ENCODE results near the gene SLC12A4. TPM values are rescaled to one million over a fixed set of nuclear protein-coding genes. Genes with fewer than 3 reads are reported as not detected.

SLC12A4 gene
- total RNA-seq, 1 experiment from 2014 or later: 11.0 TPM

GRCh38 chr16:67963292-67963661 lies 5.2 kb downstream of the SLC12A4 start:
- Histone ChIP-seq H3K4me3 (ENCODE audit: low read length) (no peak overlapping the region), H3K4me1 (ENCODE audit: low read length) (peaks cover 13% of the 10 kb centered on the region), H2AFZ (ENCODE audit: low read length) (no peak overlapping the region), H3K36me3 (ENCODE audit: insufficient read depth, low read length) (no peaks in the 10 kb centered on the region), H3K9me2 (replicated peaks; ENCODE audit: insufficient read depth, low read length) (no peaks in the 10 kb centered on the region), H3K27ac (ENCODE audit: low read length) (no peak overlapping the region), H4K20me1 (ENCODE audit: insufficient read depth, low read depth, low read length) (no peaks in the 10 kb centered on the region), H3K79me2 (ENCODE audit: low read length) (no peaks in the 10 kb centered on the region), H3K4me2 (ENCODE audit: low read depth, low read length, poor library complexity, severe bottlenecking) (no peak overlapping the region), H3K9me3 (ENCODE audit: low read length) (no peaks in the 10 kb centered on the region), H3K9ac (ENCODE audit: low read length) (no peak overlapping the region), H3K27me3 (ENCODE audit: low read length) (no peaks in the 10 kb centered on the region)
- DNase-seq: no peak

- no peaks in the 10 kb centered on the region for H3K79me2 ChIP-seq (ENCODE audit: low read length)
- DNase-seq: no peak
- no peak overlapping the region for H3K4me3 ChIP-seq (ENCODE audit: low read length)
- no peaks in the 10 kb centered on the region for H3K36me3 ChIP-seq (ENCODE audit: insufficient read depth, low read length)
- H3K27me3 ChIP-seq (ENCODE audit: low read length): no peaks in the 10 kb centered on the region
- peaks cover 5% of the 10 kb centered on the region for H3K4me1 ChIP-seq (ENCODE audit: low read length)
- no peak overlapping the region for H2AFZ ChIP-seq (ENCODE audit: low read length)
- H4K20me1 ChIP-seq (ENCODE audit: insufficient read depth, low read depth, low read length): no peaks in the 10 kb centered on the region
- H3K9me3 ChIP-seq (ENCODE audit: low read length): no peaks in the 10 kb centered on the region
- no peak overlapping the region for H3K27ac ChIP-seq (ENCODE audit: low read length)
- H3K9ac ChIP-seq (ENCODE audit: low read length): no peak overlapping the region
- no peaks in the 10 kb centered on the region for H3K9me2 ChIP-seq (replicated peaks; ENCODE audit: insufficient read depth, low read length)
- H3K4me2 ChIP-seq (ENCODE audit: low read depth, low read length, poor library complexity, severe bottlenecking): no peak overlapping the region
Measured at GRCh38 chr16:67962135-67962534, 6.3 kb downstream of the SLC12A4 start.

GRCh38 chr16:67961551-67961957 lies 6.9 kb downstream of the SLC12A4 start:
- H3K4me3 ChIP-seq (ENCODE audit: low read length): no peak overlapping the region
- no peaks in the 10 kb centered on the region for H4K20me1 ChIP-seq (ENCODE audit: insufficient read depth, low read depth, low read length)
- no peaks in the 10 kb centered on the region for H3K79me2 ChIP-seq (ENCODE audit: low read length)
- no peak overlapping the region for H3K9ac ChIP-seq (ENCODE audit: low read length)
- no peak overlapping the region for H3K4me2 ChIP-seq (ENCODE audit: low read depth, low read length, poor library complexity, severe bottlenecking)
- H3K27ac ChIP-seq (ENCODE audit: low read length): no peak overlapping the region
- H3K9me2 ChIP-seq (replicated peaks; ENCODE audit: insufficient read depth, low read length): no peaks in the 10 kb centered on the region
- H2AFZ ChIP-seq (ENCODE audit: low read length): no peak overlapping the region
- no peaks in the 10 kb centered on the region for H3K4me1 ChIP-seq (ENCODE audit: low read length)
- no peak for DNase-seq
- no peaks in the 10 kb centered on the region for H3K36me3 ChIP-seq (ENCODE audit: insufficient read depth, low read length)
- no peaks in the 10 kb centered on the region for H3K27me3 ChIP-seq (ENCODE audit: low read length)
- H3K9me3 ChIP-seq (ENCODE audit: low read length): no peaks in the 10 kb centered on the region

GRCh38 chr16:67959536-67960329 lies 8.7 kb downstream of the SLC12A4 start:
- Histone ChIP-seq H3K79me2 (ENCODE audit: low read length) (no peaks in the 10 kb centered on the region), H2AFZ (ENCODE audit: low read length) (no peak overlapping the region), H3K27ac (ENCODE audit: low read length) (no peak overlapping the region), H3K4me1 (ENCODE audit: low read length) (no peaks in the 10 kb centered on the region), H3K27me3 (ENCODE audit: low read length) (no peaks in the 10 kb centered on the region), H3K4me3 (ENCODE audit: low read length) (no peak overlapping the region), H3K9me3 (ENCODE audit: low read length) (no peaks in the 10 kb centered on the region), H3K36me3 (ENCODE audit: insufficient read depth, low read length) (no peaks in the 10 kb centered on the region), H3K9ac (ENCODE audit: low read length) (no peak overlapping the region), H3K4me2 (ENCODE audit: low read depth, low read length, poor library complexity, severe bottlenecking) (no peak overlapping the region), H3K9me2 (replicated peaks; ENCODE audit: insufficient read depth, low read length) (no peaks in the 10 kb centered on the region), H4K20me1 (ENCODE audit: insufficient read depth, low read depth, low read length) (no peaks in the 10 kb centered on the region)
- no peak for DNase-seq

DNA sequence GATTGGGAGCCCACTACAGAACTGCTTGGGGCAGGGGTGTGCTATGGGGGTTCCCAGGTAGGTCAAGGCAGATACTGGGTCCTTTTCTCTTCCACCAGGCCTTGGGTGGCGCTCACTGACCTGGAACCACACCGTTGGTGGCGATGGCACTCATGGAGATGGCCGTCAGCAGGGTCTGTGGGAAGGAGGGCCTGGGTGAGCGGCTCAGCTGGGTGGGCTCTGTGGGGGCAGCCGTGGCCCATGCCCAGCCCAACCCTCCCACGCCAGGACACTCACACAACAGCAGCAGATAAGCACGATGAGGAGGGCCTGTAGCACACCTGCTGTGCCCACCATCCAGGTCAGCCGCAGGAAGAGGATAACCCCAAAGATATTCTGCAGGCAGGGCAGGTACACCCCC lies 10.8 kb downstream of the SLC12A4 start:
- no peaks in the 10 kb centered on the region for H3K27me3 ChIP-seq (ENCODE audit: low read length)
- no peaks in the 10 kb centered on the region for H3K4me1 ChIP-seq (ENCODE audit: low read length)
- H4K20me1 ChIP-seq (ENCODE audit: insufficient read depth, low read depth, low read length): no peaks in the 10 kb centered on the region
- H3K9ac ChIP-seq (ENCODE audit: low read length): no peak overlapping the region
- H3K9me3 ChIP-seq (ENCODE audit: low read length): no peaks in the 10 kb centered on the region
- no peak overlapping the region for H3K4me3 ChIP-seq (ENCODE audit: low read length)
- no peak for DNase-seq
- H3K27ac ChIP-seq (ENCODE audit: low read length): no peak overlapping the region
- H3K79me2 ChIP-seq (ENCODE audit: low read length): no peaks in the 10 kb centered on the region
- no peak overlapping the region for H2AFZ ChIP-seq (ENCODE audit: low read length)
- H3K4me2 ChIP-seq (ENCODE audit: low read depth, low read length, poor library complexity, severe bottlenecking): no peak overlapping the region
- H3K9me2 ChIP-seq (replicated peaks; ENCODE audit: insufficient read depth, low read length): no peaks in the 10 kb centered on the region
- H3K36me3 ChIP-seq (ENCODE audit: insufficient read depth, low read length): no peaks in the 10 kb centered on the region

DNA sequence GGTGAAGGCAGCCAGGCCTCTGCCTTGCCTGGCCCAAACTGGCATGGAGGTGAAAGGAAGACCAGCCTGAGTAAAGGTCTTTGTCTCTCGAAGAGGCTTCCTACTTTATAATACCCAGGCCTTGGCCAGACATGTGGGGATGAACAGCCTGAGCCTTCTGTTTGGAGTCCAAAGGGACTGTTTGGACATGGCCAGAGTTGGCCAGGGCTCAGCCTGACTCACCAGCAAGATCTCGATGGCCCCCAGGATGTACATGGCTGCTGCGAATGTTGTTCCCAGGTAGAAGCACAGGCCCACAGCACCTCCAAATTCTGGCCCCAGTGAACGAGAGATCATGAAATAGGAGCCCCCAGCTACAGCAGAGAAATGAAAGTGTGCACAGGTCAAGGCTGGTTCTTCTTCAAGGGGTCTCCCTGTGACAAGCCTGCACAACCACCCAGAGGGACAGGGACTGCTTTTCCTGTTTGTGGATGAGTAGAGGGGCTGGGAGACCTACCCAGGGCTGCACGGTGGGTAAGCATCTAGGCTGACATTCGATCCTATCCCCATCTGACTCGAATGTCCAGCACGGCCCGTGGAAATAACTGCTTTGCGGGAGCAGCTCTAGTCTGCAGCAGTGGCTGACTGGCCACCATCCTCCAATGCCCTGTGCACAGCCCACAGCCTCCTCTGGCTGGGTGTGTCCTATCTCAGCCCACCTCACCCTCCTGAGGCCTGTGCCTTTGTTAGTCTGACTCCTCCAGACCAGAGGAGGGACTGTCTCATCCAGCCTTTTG lies 13.8 kb downstream of the SLC12A4 start:
- no peak overlapping the region for H3K4me2 ChIP-seq (ENCODE audit: low read depth, low read length, poor library complexity, severe bottlenecking)
- H4K20me1 ChIP-seq (ENCODE audit: insufficient read depth, low read depth, low read length): no peaks in the 10 kb centered on the region
- H3K9me2 ChIP-seq (replicated peaks; ENCODE audit: insufficient read depth, low read length): no peaks in the 10 kb centered on the region
- H3K36me3 ChIP-seq (ENCODE audit: insufficient read depth, low read length): no peaks in the 10 kb centered on the region
- H3K9me3 ChIP-seq (ENCODE audit: low read length): no peaks in the 10 kb centered on the region
- H3K27ac ChIP-seq (ENCODE audit: low read length): no peak overlapping the region
- H3K4me1 ChIP-seq (ENCODE audit: low read length): no peaks in the 10 kb centered on the region
- H3K9ac ChIP-seq (ENCODE audit: low read length): no peak overlapping the region
- no peaks in the 10 kb centered on the region for H3K27me3 ChIP-seq (ENCODE audit: low read length)
- H3K79me2 ChIP-seq (ENCODE audit: low read length): no peaks in the 10 kb centered on the region
- H3K4me3 ChIP-seq (ENCODE audit: low read length): no peak overlapping the region
- no peak overlapping the region for H2AFZ ChIP-seq (ENCODE audit: low read length)
- DNase-seq: no peak

DNA sequence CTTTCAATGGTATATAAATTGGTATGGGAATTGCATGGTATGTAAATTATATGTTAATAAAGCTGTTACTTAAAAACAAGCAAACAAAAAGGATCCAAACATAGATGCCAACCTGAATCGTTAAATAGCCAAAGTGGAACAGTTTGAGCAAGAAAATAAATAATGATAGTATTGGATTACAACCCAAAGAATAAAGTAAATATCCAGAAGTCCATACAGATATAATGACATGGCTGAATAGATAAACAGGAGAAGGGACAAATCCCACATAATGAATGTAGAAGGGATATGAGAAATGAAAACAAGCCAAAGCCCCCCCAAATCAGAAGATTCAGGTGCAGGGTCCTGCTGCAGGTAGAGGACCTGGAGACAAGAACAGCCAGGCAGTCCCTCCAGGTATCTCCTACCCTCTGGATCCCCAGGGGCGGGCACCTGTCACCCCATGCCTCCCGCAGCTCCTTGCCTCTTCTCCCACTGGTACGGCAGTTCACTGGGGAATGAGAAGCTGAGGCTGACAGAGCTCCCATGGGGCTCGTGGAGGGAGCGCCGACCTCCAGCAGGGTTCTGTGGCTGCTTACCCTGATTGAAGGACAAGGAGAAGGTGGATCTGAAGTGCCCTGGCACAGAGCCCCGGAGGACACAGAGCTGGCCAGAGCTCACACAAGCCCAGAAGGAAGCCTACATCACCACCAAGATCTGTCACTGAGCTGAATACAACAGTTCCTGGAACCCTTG lies 14.6 kb downstream of the SLC12A4 start:
- Histone ChIP-seq H3K9ac (ENCODE audit: low read length) (no peak overlapping the region), H3K9me3 (ENCODE audit: low read length) (no peaks in the 10 kb centered on the region), H3K4me1 (ENCODE audit: low read length) (no peaks in the 10 kb centered on the region), H4K20me1 (ENCODE audit: insufficient read depth, low read depth, low read length) (no peaks in the 10 kb centered on the region), H3K27ac (ENCODE audit: low read length) (no peak overlapping the region), H3K4me2 (ENCODE audit: low read depth, low read length, poor library complexity, severe bottlenecking) (no peak overlapping the region), H2AFZ (ENCODE audit: low read length) (no peak overlapping the region), H3K27me3 (ENCODE audit: low read length) (no peaks in the 10 kb centered on the region), H3K36me3 (ENCODE audit: insufficient read depth, low read length) (no peaks in the 10 kb centered on the region), H3K9me2 (replicated peaks; ENCODE audit: insufficient read depth, low read length) (no peaks in the 10 kb centered on the region), H3K79me2 (ENCODE audit: low read length) (no peaks in the 10 kb centered on the region), H3K4me3 (ENCODE audit: low read length) (no peak overlapping the region)
- DNase-seq: no peak

- H3K4me3 ChIP-seq (ENCODE audit: low read length): no peak overlapping the region
- H3K27ac ChIP-seq (ENCODE audit: low read length): no peak overlapping the region
- no peaks in the 10 kb centered on the region for H3K36me3 ChIP-seq (ENCODE audit: insufficient read depth, low read length)
- DNase-seq: no peak
- H4K20me1 ChIP-seq (ENCODE audit: insufficient read depth, low read depth, low read length): no peaks in the 10 kb centered on the region
- H3K9me2 ChIP-seq (replicated peaks; ENCODE audit: insufficient read depth, low read length): no peaks in the 10 kb centered on the region
- H3K4me1 ChIP-seq (ENCODE audit: low read length): no peaks in the 10 kb centered on the region
- no peaks in the 10 kb centered on the region for H3K9me3 ChIP-seq (ENCODE audit: low read length)
- no peak overlapping the region for H3K9ac ChIP-seq (ENCODE audit: low read length)
- no peak overlapping the region for H2AFZ ChIP-seq (ENCODE audit: low read length)
- no peak overlapping the region for H3K4me2 ChIP-seq (ENCODE audit: low read depth, low read length, poor library complexity, severe bottlenecking)
- no peaks in the 10 kb centered on the region for H3K79me2 ChIP-seq (ENCODE audit: low read length)
- no peaks in the 10 kb centered on the region for H3K27me3 ChIP-seq (ENCODE audit: low read length)
Measured at GRCh38 chr16:67951485-67951884, 17.0 kb downstream of the SLC12A4 start.

Measured in Karpas-422 (cell line).